Stimulated activated CD8-positive, alpha-beta memory T cell treated with anti-CD3 and anti-CD28 coated beads, Interleukin-15, amount 100 ng/mL, for 48 hours (primary cell): ENCODE data around the gene HOXA6.

ENCODE experiments used
- DNase-seq, 2 donors: peaks; one replicate each; pipeline ENCODE4 v3.0.0-alpha.2; 2020; ENCODE audit warnings: low read depth in 2 of 2

Gene HOXA6

DNA sequence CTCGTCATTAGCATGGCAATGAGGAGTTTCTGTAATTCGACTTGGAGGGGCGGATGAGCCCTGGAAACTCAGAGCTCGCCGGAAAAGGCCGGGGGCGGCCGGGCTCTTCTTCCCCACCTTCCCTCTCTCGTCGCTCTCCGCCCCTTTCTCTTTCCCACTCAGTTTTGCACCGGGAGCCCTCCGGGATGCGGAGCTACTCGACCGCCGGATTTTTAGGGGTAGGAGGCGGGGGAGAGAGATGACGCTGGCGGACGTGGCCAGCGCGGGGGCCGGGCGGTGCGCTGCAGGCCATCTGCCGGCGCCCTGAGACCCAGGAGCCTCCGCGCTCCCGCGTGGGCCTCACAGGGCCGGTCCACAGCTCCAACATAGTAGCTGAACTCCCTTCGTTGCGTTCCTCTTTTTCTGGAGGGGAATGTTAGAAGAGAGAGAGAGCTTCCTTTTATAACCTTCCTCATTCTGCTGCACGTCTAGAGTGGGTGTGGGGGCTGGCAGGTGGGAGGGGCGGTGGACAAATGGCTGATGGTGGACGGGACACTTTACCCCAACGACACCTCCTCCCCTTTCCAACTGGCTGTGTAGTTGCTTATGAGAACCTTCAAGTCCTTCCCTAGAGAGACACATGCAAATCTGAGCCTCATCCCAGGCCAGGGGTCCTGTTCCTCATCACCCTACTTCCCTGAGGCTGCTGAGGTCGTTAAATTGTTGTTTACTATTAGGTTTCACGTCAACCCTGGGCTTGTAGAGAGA, 50.6 kb downstream of the HOXA6 start:
- DNase-seq: no peak

DNA sequence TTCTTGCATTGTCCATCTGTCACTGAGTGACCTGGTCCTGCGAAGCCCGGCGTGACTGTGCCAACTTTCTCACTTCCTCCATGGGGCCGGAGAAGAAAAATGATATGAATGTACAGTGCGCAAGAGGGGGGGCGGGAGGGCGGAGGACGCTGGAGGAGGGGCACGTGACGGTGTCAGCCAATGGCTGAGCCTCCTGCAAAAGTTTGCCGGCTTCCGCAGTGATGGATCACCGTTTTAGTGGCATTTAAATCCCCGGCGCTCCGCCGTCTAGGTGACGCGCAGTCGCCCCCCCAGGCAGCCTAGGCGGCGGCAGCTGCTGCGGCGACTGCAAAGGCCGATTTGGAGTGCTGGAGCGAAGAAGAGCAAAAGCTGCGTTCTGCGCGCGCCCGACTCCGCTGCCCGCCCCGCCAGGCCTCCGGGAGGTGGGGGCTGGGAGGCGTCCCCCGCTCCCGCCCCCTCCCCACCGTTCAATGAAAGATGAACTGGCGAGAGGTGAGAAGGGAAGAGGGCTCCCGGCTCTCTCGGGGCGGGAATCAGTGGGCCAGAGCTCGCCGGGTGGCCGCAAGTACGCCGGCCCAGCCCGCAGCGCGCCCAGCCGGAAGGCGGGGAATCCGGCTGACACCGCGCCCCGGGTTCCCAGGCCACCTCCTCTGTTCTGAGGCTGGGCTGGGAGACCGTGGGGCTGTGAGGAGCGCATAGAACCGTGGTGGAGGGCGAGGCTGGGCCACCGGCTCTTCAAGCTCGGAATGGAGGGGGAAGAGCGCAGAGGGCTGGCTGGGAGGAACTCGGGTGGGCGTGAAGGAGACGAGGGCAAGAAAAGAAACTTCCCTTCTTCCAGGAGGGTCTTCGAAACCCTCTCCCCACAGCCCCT, 51.4 kb downstream of the HOXA6 start, which contains the start of gene HOXA1:
TSS of gene HOXA1 (minus strand) at position 104 of the 871 bp plus-strand sequence. CDS start at position 16, 88 bp downstream.
- peak; percentile 60 to 69 for DNase-seq
